RWPE2 (cell line): ENCODE data around the gene TIMM50.
A peak's percentile ranks its signal among the peaks of the same experiment; 100 is the strongest.

Source experiments
- ATAC-seq: fragments of 200-7000 bp; cut with Tn5 transposase; 3 replicates; pipeline ENCODE4 v1.9.1; 2021; ENCODE audit warnings: low read depth
- DNase-seq: peaks from one replicate; pipeline ENCODE4 v3.0.0-alpha.2; 2020; ENCODE audit warnings: low spot score
- H3K27ac ChIP-seq: fragments of 450-650 bp; 2 replicates; pipeline ENCODE4 v1.5.1; 2017; ENCODE audit warnings: mild to moderate bottlenecking; ENCODE audit not compliant: poor library complexity, severe bottlenecking
- H3K27me3 ChIP-seq: fragments of 250-450 bp; sonication (Bioruptor Pico); 2 replicates; pipeline ENCODE4 v1.5.1; 2021; ENCODE audit warnings: mild to moderate bottlenecking, moderate library complexity; ENCODE audit not compliant: insufficient read depth, poor library complexity, severe bottlenecking
- H3K36me3 ChIP-seq: fragments of 250-450 bp; sonication (Bioruptor Pico); 2 replicates; pipeline ENCODE4 v1.5.1; 2020; ENCODE audit warnings: low read depth, mild to moderate bottlenecking, moderate library complexity
- H3K4me1 ChIP-seq: fragments of 250-450 bp; sonication (Bioruptor Pico); 2 replicates; pipeline ENCODE4 v1.5.1; 2021; ENCODE audit warnings: mild to moderate bottlenecking, moderate library complexity; ENCODE audit not compliant: insufficient read depth, poor library complexity, severe bottlenecking
- H3K4me3 ChIP-seq: fragments of 250-450 bp; sonication (Bioruptor Pico); 2 replicates; pipeline ENCODE4 v1.5.1; 2021; ENCODE audit warnings: mild to moderate bottlenecking, moderate library complexity; ENCODE audit not compliant: severe bottlenecking
- H3K9me3 ChIP-seq: fragments of 250-450 bp; sonication (Bioruptor Pico); 2 replicates; pipeline ENCODE4 v1.5.1; 2021; ENCODE audit warnings: mild to moderate bottlenecking, moderate library complexity; ENCODE audit not compliant: severe bottlenecking
- TF ChIP-seq, protein P1 (sequence below): fragments of 450-650 bp; IDR thresholded peaks from one replicate; pipeline ENCODE4 v1.5.1; 2017; ENCODE audit warnings: mild to moderate bottlenecking, moderate library complexity; ENCODE audit not compliant: poor library complexity, severe bottlenecking

TIMM50 gene

DNA sequence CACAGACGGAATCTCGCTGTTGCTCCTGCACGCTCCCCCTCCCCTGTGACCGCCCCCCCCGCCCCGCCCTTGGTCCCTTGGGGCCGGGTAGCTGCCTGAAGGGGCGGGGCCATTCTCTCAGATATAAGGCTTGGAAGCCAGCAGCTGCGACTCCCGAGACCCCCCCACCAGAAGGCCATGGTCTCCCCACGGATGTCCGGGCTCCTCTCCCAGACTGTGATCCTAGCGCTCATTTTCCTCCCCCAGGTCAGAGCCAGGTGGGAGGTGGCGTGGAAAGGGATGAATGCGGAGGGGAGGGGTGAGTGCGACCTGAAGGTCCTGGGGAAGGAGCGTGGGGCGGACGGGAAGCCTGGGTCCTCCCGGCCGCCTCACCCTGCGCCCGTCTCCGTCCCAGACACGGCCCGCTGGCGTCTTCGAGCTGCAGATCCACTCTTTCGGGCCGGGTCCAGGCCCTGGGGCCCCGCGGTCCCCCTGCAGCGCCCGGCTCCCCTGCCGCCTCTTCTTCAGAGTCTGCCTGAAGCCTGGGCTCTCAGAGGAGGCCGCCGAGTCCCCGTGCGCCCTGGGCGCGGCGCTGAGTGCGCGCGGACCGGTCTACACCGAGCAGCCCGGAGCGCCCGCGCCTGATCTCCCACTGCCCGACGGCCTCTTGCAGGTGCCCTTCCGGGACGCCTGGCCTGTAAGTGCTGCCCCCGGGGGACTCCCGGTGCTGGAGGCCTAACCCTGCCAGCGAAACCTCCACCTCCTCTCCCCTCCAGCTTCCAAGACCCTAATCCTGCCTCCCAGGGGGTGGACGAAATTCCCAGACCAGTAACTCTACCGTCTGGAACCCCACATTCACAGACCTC, 18.4 kb downstream of the TIMM50 start, which contains the start of gene DLL3:
Gene DLL3, plus strand, starts transcription at position 150 of the 845 bp plus-strand sequence. Its CDS starts 28 bp downstream, at position 178.
- Histone ChIP-seq H3K27me3 (peaks cover 33% of the 10 kb centered on the region), H3K4me3 (no peak within 1 kb of the TSS), H3K4me1 (no peaks in the 10 kb centered on the region), H3K9me3 (no peaks in the 10 kb centered on the region), H3K36me3 (no peaks in the 10 kb centered on the region), H3K27ac (no peak within 1 kb of the TSS)
- DNase-seq (no peak), ATAC-seq (peak; percentile 50)
- TF ChIP-seq, protein P1, sequence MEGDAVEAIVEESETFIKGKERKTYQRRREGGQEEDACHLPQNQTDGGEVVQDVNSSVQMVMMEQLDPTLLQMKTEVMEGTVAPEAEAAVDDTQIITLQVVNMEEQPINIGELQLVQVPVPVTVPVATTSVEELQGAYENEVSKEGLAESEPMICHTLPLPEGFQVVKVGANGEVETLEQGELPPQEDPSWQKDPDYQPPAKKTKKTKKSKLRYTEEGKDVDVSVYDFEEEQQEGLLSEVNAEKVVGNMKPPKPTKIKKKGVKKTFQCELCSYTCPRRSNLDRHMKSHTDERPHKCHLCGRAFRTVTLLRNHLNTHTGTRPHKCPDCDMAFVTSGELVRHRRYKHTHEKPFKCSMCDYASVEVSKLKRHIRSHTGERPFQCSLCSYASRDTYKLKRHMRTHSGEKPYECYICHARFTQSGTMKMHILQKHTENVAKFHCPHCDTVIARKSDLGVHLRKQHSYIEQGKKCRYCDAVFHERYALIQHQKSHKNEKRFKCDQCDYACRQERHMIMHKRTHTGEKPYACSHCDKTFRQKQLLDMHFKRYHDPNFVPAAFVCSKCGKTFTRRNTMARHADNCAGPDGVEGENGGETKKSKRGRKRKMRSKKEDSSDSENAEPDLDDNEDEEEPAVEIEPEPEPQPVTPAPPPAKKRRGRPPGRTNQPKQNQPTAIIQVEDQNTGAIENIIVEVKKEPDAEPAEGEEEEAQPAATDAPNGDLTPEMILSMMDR = no peak

GRCh38 chr19:39499932-39500331, 19.3 kb downstream of the TIMM50 start:
- no peak for DNase-seq
- peaks cover 33% of the 10 kb centered on the region for H3K27me3 ChIP-seq
- no peak overlapping the region for H3K4me3 ChIP-seq
- TF ChIP-seq, protein P1 = no peak
- no peaks in the 10 kb centered on the region for H3K36me3 ChIP-seq
- no peaks in the 10 kb centered on the region for H3K4me1 ChIP-seq
- no peaks in the 10 kb centered on the region for H3K9me3 ChIP-seq
- no peak overlapping the region for H3K27ac ChIP-seq
- ATAC-seq = no peak

- H3K27me3 ChIP-seq = peaks cover 33% of the 10 kb centered on the region
- ATAC-seq (no peak), DNase-seq (no peak)
- H3K36me3 ChIP-seq = no peaks in the 10 kb centered on the region
- TF ChIP-seq, protein P1 = no peak
- no peak overlapping the region for H3K4me3 ChIP-seq
- no peak overlapping the region for H3K27ac ChIP-seq
- H3K9me3 ChIP-seq = no peaks in the 10 kb centered on the region
- no peaks in the 10 kb centered on the region for H3K4me1 ChIP-seq
Observed at GRCh38 chr19:39500543-39500942, 19.9 kb downstream of the TIMM50 start.

DNA sequence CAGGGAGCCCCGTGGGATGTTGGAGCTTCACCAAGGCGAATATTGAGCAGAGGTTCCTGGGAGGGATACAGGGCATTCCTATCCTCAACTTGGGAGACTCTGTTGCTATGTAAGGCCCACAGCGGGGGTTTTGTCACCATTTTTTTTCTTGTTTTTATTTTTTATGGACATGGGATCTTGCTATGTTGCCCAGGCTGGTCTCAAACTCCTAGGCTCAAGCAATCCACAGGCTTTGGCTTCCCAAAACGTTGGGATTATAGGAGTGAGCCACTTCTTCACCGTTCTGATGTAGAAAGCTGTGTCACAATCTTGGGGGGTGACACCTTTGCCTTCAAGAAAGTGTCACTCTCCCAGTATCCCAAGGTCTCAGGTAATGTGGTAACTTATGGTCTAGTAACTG, 20.7 kb downstream of the TIMM50 start:
- no peaks in the 10 kb centered on the region for H3K4me1 ChIP-seq
- ATAC-seq (no peak), DNase-seq (no peak)
- no peaks in the 10 kb centered on the region for H3K36me3 ChIP-seq
- TF ChIP-seq, protein P1 = no peak
- no peaks in the 10 kb centered on the region for H3K9me3 ChIP-seq
- peaks cover 33% of the 10 kb centered on the region for H3K27me3 ChIP-seq
- no peak overlapping the region for H3K4me3 ChIP-seq
- H3K27ac ChIP-seq = no peak overlapping the region
